Activated CD8-positive, alpha-beta memory T cell treated with anti-CD3 and anti-CD28 coated beads for 1 hour (primary cell): Measurements from ENCODE around the gene RNASE7.

Source experiments
- DNase-seq, 2 donors: peaks; one replicate each; pipeline ENCODE4 v3.0.0-alpha.2; 2020; ENCODE audit warnings: low read depth in 1 of 2; ENCODE audit errors: extremely low read depth in 1 of 2

The RNASE7 gene

GRCh38 chr14:21084998-21085853, 43.1 kb downstream of the RNASE7 start:
- no peak for DNase-seq

DNA sequence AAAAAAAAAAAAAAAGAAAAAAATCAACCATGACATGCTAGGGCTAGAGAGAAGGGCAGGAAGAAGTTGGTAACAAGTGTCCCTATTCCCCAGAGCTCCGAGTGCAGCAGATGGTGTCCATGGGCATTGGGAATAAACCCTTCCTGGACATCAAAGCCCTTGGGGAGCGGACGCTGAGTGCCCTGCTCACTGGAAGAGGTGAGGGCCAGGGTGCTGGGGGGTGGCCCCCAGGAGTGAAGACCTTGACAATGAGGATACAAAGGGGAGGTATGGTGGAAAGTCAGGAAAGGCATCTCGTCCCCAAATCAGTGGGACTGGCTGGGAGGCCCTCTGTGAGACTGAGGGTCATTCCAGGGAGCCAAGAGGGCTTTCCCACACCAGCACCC, 44.7 kb downstream of the RNASE7 start:
- DNase-seq = no peak

- peak in 1 of 2 donors; percentile 60 for DNase-seq
Observed at GRCh38 chr14:21087294-21088091, 45.3 kb downstream of the RNASE7 start.

DNA sequence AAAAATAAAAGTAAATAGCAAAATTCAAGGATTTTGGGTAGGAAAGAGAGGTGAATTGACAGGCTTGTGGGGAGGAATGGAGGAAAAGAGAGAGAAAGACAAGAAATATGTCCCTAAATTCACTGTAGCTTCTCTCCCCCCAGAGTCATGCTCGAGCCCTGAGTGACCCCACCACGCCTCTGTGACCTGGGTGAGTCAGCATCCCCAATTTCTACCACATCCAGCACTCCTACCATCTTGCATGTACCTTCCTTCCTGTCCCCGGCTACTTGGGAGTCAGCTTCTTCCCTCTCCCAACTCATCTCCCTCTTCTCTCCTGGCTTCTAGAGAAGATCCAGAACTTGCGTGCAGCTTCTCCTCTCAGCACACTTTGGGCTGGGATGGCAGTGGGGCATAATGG, 46.5 kb downstream of the RNASE7 start:
- DNase-seq = no peak

GRCh38 chr14:21089271-21089670, 47.1 kb downstream of the RNASE7 start:
- no peak for DNase-seq

DNA sequence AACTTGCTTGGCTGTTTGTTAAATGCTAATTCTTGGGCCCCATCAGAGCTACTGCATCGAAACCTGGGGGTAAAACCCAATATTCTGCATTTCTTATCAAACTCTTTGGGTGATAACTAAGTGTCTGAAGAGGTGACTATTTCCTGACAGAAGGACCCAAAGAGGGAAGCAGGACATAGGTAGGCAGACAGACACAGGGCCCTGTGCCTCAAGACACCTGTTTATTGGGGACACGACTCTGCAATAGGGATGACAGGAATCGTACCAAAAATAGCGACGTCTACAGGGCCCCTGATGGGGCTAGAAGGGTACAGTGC, 47.7 kb downstream of the RNASE7 start:
- no peak for DNase-seq

GRCh38 chr14:21090194-21090939, 48.2 kb downstream of the RNASE7 start:
- no peak for DNase-seq

DNA sequence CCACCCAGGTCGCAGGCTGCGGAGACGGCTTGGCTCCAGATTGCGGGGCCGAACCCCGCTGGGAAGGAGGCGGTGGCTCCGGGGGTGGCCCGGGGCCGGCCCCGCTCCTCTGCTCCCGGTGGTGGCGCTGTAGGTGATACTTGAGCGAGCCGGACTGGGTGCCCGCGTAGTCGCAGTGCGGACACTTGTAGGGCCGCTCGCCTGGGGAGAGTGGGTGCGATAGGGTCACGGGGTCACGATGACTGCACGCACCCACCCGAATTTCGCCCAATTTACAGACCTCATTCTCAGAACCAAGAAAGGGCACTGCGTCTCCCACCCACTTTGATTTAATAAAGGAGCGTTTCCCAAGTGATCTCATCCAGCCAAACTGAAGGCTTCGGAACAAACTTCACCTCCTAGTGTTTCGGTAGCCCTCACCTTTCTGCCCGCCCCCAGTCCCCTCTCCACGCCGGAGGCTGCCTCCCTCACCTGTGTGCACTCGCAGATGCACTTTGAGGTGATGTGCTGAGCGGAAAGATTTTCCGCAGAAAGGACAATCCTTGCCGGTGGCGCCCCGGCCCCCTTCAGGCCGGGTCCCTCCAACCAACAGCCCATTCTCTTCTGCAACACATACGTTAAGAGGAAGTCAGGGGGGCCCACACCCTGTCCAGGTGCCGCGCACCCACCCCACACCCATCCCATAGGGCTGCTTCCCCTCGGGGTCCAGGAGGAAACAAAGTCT, 48.9 kb downstream of the RNASE7 start:
- no peak for DNase-seq

DNA sequence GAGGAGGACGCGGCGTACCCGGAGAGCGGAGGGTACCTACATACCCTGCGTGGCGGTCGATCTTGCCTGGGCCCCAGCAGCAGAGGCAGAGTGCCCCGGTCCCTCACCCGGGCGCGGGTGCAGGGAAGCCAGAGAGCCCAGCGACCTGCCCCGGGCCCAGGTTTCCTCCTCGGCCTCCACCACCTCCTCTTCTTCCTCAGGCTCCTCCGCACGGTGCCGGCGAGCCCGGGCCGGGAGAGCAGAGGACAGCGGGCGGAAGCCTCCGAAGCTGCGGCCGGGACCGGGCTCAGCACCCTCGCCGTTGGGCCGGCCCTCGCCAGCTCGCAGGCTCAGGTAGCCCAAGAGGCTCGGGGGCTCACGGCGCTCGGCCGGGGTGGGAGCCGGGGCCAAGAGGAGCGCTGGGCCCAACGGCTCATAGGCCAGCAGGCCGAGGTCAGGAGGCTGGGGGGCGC, 49.7 kb downstream of the RNASE7 start:
- DNase-seq = no peak

- peak; percentile 78 to 88 for DNase-seq
Observed at GRCh38 chr14:21092273-21093011, 50.3 kb downstream of the RNASE7 start.

DNA sequence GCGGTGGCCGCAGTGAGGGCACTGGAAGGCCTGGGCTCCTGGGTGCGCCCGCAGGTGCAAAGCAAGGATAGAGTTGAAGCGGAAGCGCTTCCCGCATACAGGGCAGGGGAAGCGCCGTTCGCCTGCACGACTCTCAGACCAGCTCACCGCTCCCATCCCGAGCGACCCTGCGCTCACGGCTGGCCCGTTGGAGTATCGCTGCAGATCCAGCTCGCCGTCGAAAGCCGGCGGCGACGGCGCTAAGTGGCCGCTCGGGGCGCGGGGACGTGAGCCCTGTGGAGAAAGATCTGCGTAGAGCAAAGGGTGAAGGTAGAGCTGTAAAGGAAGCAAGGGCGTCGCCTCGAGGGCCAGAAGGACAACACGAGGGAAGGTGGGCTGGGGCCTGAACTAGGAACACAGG, 50.9 kb downstream of the RNASE7 start:
- DNase-seq = no peak
